Measurements from ENCODE around the gene ACBD7.

GRCh38 chr10:15137036-15137359 lies 48.4 kb upstream of the ACBD7 start:
- TF ChIP-seq, protein P1, sequence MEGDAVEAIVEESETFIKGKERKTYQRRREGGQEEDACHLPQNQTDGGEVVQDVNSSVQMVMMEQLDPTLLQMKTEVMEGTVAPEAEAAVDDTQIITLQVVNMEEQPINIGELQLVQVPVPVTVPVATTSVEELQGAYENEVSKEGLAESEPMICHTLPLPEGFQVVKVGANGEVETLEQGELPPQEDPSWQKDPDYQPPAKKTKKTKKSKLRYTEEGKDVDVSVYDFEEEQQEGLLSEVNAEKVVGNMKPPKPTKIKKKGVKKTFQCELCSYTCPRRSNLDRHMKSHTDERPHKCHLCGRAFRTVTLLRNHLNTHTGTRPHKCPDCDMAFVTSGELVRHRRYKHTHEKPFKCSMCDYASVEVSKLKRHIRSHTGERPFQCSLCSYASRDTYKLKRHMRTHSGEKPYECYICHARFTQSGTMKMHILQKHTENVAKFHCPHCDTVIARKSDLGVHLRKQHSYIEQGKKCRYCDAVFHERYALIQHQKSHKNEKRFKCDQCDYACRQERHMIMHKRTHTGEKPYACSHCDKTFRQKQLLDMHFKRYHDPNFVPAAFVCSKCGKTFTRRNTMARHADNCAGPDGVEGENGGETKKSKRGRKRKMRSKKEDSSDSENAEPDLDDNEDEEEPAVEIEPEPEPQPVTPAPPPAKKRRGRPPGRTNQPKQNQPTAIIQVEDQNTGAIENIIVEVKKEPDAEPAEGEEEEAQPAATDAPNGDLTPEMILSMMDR (IDR thresholded peaks at IDR 0.05; ENCODE audit: borderline replicate concordance, extremely low read depth, low read length, poor library complexity, severe bottlenecking): no peak
- no peak for TF ChIP-seq EZH2 (IDR thresholded peaks at IDR 0.05; ENCODE audit: borderline replicate concordance, low read depth, low read length, severe bottlenecking)

Measured in DND-41 (cell line).